GM23338 (cell line): ENCODE results near the gene SPHKAP. TPM values are rescaled to one million over a fixed set of nuclear protein-coding genes. Genes with fewer than 3 reads are reported as not detected.

Experiments used
- ATAC-seq: fragments of 200-7000 bp; cut with Tn5 transposase; 3 replicates; pipeline ENCODE4 v1.9.1; 2020
- DNase-seq: peaks from one replicate; pipeline ENCODE4 v3.0.0-alpha.2; 2015; ENCODE audit warnings: low spot score
- H2AFZ ChIP-seq: fragments of 200-600 bp; sonication (generic); 2 replicates; pipeline ENCODE4 v1.8.0; 2016; ENCODE audit warnings: antibody characterized with exemption, mild to moderate bottlenecking, moderate library complexity
- H3F3A ChIP-seq: fragments of 200-600 bp; sonication (generic); replicated peaks from 2 replicates; pipeline ENCODE4 v1.8.0; 2017; ENCODE audit warnings: antibody characterized with exemption, mixed run types, low read depth
- H3K27ac ChIP-seq: fragments of 200-600 bp; sonication (generic); 2 replicates; pipeline ENCODE4 v1.6.1; 2016; ENCODE audit warnings: low read depth
- H3K27me3 ChIP-seq: fragments of 200-600 bp; sonication (generic); 2 replicates; pipeline ENCODE4 v1.8.0; 2016; ENCODE audit warnings: mild to moderate bottlenecking, mixed run types, moderate library complexity; ENCODE audit not compliant: insufficient read depth
- H3K36me3 ChIP-seq: fragments of 200-600 bp; sonication (generic); 2 replicates; pipeline ENCODE4 v1.8.0; 2016; ENCODE audit warnings: mild to moderate bottlenecking; ENCODE audit not compliant: insufficient read depth
- H3K4me1 ChIP-seq: fragments of 200-600 bp; sonication (generic); 2 replicates; pipeline ENCODE4 v1.8.0; 2016; ENCODE audit warnings: mild to moderate bottlenecking, moderate library complexity; ENCODE audit not compliant: insufficient read depth
- H3K4me2 ChIP-seq: fragments of 200-600 bp; sonication (generic); 2 replicates; pipeline ENCODE4 v1.7.1; 2017; ENCODE audit warnings: mixed run types
- H3K4me3 ChIP-seq: fragments of 200-600 bp; sonication (generic); 2 replicates; pipeline ENCODE4 v1.6.1; 2016; ENCODE audit warnings: mixed run types
- H3K79me2 ChIP-seq: fragments of 200-600 bp; sonication (generic); replicated peaks from 2 replicates; pipeline ENCODE4 v1.8.0; 2017; ENCODE audit warnings: mild to moderate bottlenecking; ENCODE audit not compliant: insufficient read depth
- H3K9me2 ChIP-seq: fragments of 200-600 bp; sonication (generic); 2 replicates; pipeline ENCODE4 v1.8.0; 2017; ENCODE audit not compliant: insufficient read depth
- H4K20me1 ChIP-seq: fragments of 200-600 bp; sonication (generic); replicated peaks from 2 replicates; pipeline ENCODE4 v1.8.0; 2017; ENCODE audit warnings: mild to moderate bottlenecking; ENCODE audit not compliant: insufficient read depth
- H3K27ac Mint-ChIP-seq: 2 replicates; pipeline ENCODE4 v1.8.0; 2020; ENCODE audit warnings: inconsistent platforms, mild to moderate bottlenecking, moderate library complexity, mixed read lengths
- H3K27me3 Mint-ChIP-seq: 3 replicates; pipeline ENCODE4 v1.8.0; 2022; ENCODE audit warnings: low read depth, mild to moderate bottlenecking, moderate library complexity, mixed read lengths, inconsistent platforms; ENCODE audit not compliant: insufficient read depth, poor library complexity
- H3K36me3 Mint-ChIP-seq: 3 replicates; pipeline ENCODE4 v1.8.0; 2021; ENCODE audit warnings: low read depth, mild to moderate bottlenecking, inconsistent platforms, moderate library complexity, mixed read lengths
- H3K4me1 Mint-ChIP-seq: 3 replicates; pipeline ENCODE4 v1.8.0; 2020; ENCODE audit warnings: mild to moderate bottlenecking, inconsistent platforms, mixed read lengths
- H3K4me3 Mint-ChIP-seq: 3 replicates; pipeline ENCODE4 v1.8.0; 2021; ENCODE audit warnings: moderate library complexity, mild to moderate bottlenecking, inconsistent platforms, mixed read lengths
- H3K9me3 Mint-ChIP-seq: 3 replicates; pipeline ENCODE4 v1.8.0; 2020; ENCODE audit warnings: moderate library complexity, mild to moderate bottlenecking, inconsistent platforms, mixed read lengths
- POLR2AphosphoS5 ChIP-seq: IDR thresholded peaks from 2 replicates; pipeline ENCODE4 v1.6.1; 2016; ENCODE audit warnings: antibody characterized with exemption, low read depth
- ZNF331 ChIP-seq: fragments of 250-450 bp; sonication (Bioruptor Pico); IDR thresholded peaks from 2 replicates; pipeline ENCODE4 v1.5.0; 2020; ENCODE audit warnings: low read depth, mild to moderate bottlenecking, moderate library complexity
- polyA plus RNA-seq: library from polyadenylated mRNA; unstranded; fragments of >200 nt; fragmentation: Nextera tagmentation; extraction: Ambion mirVana; gene quantifications from 2 replicates; pipeline ENCODE4 v1.2.1, GENCODE V29; 2016
- small RNA-seq: library from RNA; depleted of rRNA; stranded (forward); fragments of <200 nt; gene quantifications from one replicate; pipeline ENCODE3, GENCODE V24; 2014; ENCODE audit warnings: low replicate concordance
- total RNA-seq: library from RNA; depleted of rRNA; stranded (reverse); fragments of >200 nt; shearing (Covaris generic); gene quantifications from 2 replicates; pipeline ENCODE4 v1.2.3, GENCODE V29; 2014
- TF ChIP-seq, protein P1 (sequence below): IDR thresholded peaks from one replicate; pipeline ENCODE4 v1.6.1; 2018; ENCODE audit warnings: antibody characterized with exemption; ENCODE audit not compliant: unreplicated experiment

The SPHKAP gene
- total and polyA plus RNA-seq, 2 experiments from 2014 or later: 0.10 TPM; not detected in 1

DNA sequence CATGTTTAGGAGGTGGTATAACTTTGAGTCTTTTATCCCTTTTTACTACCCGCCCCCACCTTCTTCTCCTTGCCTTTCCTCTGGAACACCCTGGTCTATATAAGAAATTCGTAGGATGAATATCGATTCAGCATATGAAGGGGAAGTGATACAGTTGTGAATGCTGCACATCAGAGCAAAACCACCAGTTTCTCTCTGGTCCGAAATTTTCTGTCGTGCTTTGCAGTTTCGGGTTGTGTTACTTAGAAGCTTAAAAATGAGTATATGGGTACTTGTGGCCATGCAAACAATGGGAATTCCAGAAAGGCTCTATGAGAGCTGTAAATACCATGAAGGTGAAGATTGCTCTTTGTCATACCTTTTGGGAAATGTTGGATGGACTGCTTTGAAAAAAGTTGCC is 249.5 kb downstream of the SPHKAP start:
- Mint-ChIP-seq H3K9me3 (peaks cover 20% of the 10 kb centered on the region), H3K4me3 (no peak overlapping the region), H3K4me1 (peaks cover 3% of the 10 kb centered on the region; the same call in 1 of the 3 replicates), H3K27ac (no peak overlapping the region), H3K36me3 (peaks cover 3% of the 10 kb centered on the region; the same call in 1 of the 3 replicates), H3K27me3 (peaks cover 1% of the 10 kb centered on the region)
- Histone ChIP-seq H3K4me2 (no peak overlapping the region), H3K4me1 (peaks cover 8% of the 10 kb centered on the region), H2AFZ (no peak overlapping the region), H3K4me3 (no peak overlapping the region), H3K27me3 (no peaks in the 10 kb centered on the region), H3K9me2 (0 out of 2 replicates have a peak, but pooled peaks cover 2% of the 10 kb centered on the region), H3K27ac (no peak overlapping the region), H3F3A (no peaks in the 10 kb centered on the region), H3K36me3 (0 out of 2 replicates have a peak, but pooled peaks cover 3% of the 10 kb centered on the region), H3K79me2 (no peaks in the 10 kb centered on the region), H4K20me1 (no peaks in the 10 kb centered on the region)
- ATAC-seq: no peak
- no peak for DNase-seq
- TF ChIP-seq, protein P1, sequence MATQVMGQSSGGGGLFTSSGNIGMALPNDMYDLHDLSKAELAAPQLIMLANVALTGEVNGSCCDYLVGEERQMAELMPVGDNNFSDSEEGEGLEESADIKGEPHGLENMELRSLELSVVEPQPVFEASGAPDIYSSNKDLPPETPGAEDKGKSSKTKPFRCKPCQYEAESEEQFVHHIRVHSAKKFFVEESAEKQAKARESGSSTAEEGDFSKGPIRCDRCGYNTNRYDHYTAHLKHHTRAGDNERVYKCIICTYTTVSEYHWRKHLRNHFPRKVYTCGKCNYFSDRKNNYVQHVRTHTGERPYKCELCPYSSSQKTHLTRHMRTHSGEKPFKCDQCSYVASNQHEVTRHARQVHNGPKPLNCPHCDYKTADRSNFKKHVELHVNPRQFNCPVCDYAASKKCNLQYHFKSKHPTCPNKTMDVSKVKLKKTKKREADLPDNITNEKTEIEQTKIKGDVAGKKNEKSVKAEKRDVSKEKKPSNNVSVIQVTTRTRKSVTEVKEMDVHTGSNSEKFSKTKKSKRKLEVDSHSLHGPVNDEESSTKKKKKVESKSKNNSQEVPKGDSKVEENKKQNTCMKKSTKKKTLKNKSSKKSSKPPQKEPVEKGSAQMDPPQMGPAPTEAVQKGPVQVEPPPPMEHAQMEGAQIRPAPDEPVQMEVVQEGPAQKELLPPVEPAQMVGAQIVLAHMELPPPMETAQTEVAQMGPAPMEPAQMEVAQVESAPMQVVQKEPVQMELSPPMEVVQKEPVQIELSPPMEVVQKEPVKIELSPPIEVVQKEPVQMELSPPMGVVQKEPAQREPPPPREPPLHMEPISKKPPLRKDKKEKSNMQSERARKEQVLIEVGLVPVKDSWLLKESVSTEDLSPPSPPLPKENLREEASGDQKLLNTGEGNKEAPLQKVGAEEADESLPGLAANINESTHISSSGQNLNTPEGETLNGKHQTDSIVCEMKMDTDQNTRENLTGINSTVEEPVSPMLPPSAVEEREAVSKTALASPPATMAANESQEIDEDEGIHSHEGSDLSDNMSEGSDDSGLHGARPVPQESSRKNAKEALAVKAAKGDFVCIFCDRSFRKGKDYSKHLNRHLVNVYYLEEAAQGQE: no peak
- TF ChIP-seq POLR2AphosphoS5: no peak
- no peak for TF ChIP-seq ZNF331 (CRISPR knock-in tag)

Small RNA genes within 50 kb of the gene (small RNA-seq; reads per million reads assigned to genes)
- gene RNU6-624P: not detected
